Measurements from ENCODE around the gene DOCK1.

The DOCK1 gene

GRCh38 chr10:127091354-127091753 is 186.1 kb downstream of the DOCK1 start:
- Histone ChIP-seq H3K4me3 (ENCODE audit: low read length) (no peak overlapping the region), H3K36me3 (ENCODE audit: insufficient read depth, low read length) (no peaks in the 10 kb centered on the region), H2AFZ (ENCODE audit: low read depth, low read length) (no peak overlapping the region), H3K4me1 (ENCODE audit: insufficient read depth, low read length) (peaks cover 5% of the 10 kb centered on the region), H3K27me3 (ENCODE audit: insufficient read depth, low read length) (no peaks in the 10 kb centered on the region), H3K9me3 (ENCODE audit: low read length) (no peaks in the 10 kb centered on the region)

- peaks cover 3% of the 10 kb centered on the region for H3K36me3 ChIP-seq (ENCODE audit: insufficient read depth, low read length)
- H3K4me1 ChIP-seq (ENCODE audit: insufficient read depth, low read length): peaks cover 5% of the 10 kb centered on the region
- H2AFZ ChIP-seq (ENCODE audit: low read depth, low read length): no peak overlapping the region
- H3K27me3 ChIP-seq (ENCODE audit: insufficient read depth, low read length): no peaks in the 10 kb centered on the region
- H3K4me3 ChIP-seq (ENCODE audit: low read length): no peak overlapping the region
- no peaks in the 10 kb centered on the region for H3K9me3 ChIP-seq (ENCODE audit: low read length)
These were observed 187.7 kb downstream of the DOCK1 start for GRCh38 chr10:127092916-127093315.

GRCh38 chr10:127094984-127095383 is 189.8 kb downstream of the DOCK1 start:
- H3K4me3 ChIP-seq (ENCODE audit: low read length): no peak overlapping the region
- H3K4me1 ChIP-seq (ENCODE audit: insufficient read depth, low read length): peaks cover 3% of the 10 kb centered on the region
- H2AFZ ChIP-seq (ENCODE audit: low read depth, low read length): no peak overlapping the region
- no peaks in the 10 kb centered on the region for H3K9me3 ChIP-seq (ENCODE audit: low read length)
- H3K27me3 ChIP-seq (ENCODE audit: insufficient read depth, low read length): no peaks in the 10 kb centered on the region
- peaks cover 6% of the 10 kb centered on the region for H3K36me3 ChIP-seq (ENCODE audit: insufficient read depth, low read length)

- H3K36me3 ChIP-seq (ENCODE audit: insufficient read depth, low read length): peaks cover 8% of the 10 kb centered on the region
- H2AFZ ChIP-seq (ENCODE audit: low read depth, low read length): no peak overlapping the region
- no peaks in the 10 kb centered on the region for H3K27me3 ChIP-seq (ENCODE audit: insufficient read depth, low read length)
- no peaks in the 10 kb centered on the region for H3K9me3 ChIP-seq (ENCODE audit: low read length)
- H3K4me1 ChIP-seq (ENCODE audit: insufficient read depth, low read length): no peaks in the 10 kb centered on the region
- H3K4me3 ChIP-seq (ENCODE audit: low read length): no peak overlapping the region
These were observed 195.9 kb downstream of the DOCK1 start for GRCh38 chr10:127100983-127101615.

GRCh38 chr10:127102176-127102575 is 196.9 kb downstream of the DOCK1 start:
- H3K4me3 ChIP-seq (ENCODE audit: low read length): no peak overlapping the region
- H2AFZ ChIP-seq (ENCODE audit: low read depth, low read length): no peak overlapping the region
- no peaks in the 10 kb centered on the region for H3K27me3 ChIP-seq (ENCODE audit: insufficient read depth, low read length)
- H3K36me3 ChIP-seq (ENCODE audit: insufficient read depth, low read length): peaks cover 8% of the 10 kb centered on the region
- no peaks in the 10 kb centered on the region for H3K9me3 ChIP-seq (ENCODE audit: low read length)
- H3K4me1 ChIP-seq (ENCODE audit: insufficient read depth, low read length): no peaks in the 10 kb centered on the region

GRCh38 chr10:127115100-127115499 is 209.9 kb downstream of the DOCK1 start:
- Histone ChIP-seq H3K9me3 (ENCODE audit: low read length) (no peaks in the 10 kb centered on the region), H3K4me3 (ENCODE audit: low read length) (no peak overlapping the region), H3K36me3 (ENCODE audit: insufficient read depth, low read length) (peaks cover 22% of the 10 kb centered on the region), H3K4me1 (ENCODE audit: insufficient read depth, low read length) (no peaks in the 10 kb centered on the region), H3K27me3 (ENCODE audit: insufficient read depth, low read length) (no peaks in the 10 kb centered on the region), H2AFZ (ENCODE audit: low read depth, low read length) (no peak overlapping the region)

- no peak overlapping the region for H2AFZ ChIP-seq (ENCODE audit: low read depth, low read length)
- H3K27me3 ChIP-seq (ENCODE audit: insufficient read depth, low read length): no peaks in the 10 kb centered on the region
- H3K4me1 ChIP-seq (ENCODE audit: insufficient read depth, low read length): no peaks in the 10 kb centered on the region
- peaks cover 7% of the 10 kb centered on the region for H3K36me3 ChIP-seq (ENCODE audit: insufficient read depth, low read length)
- H3K4me3 ChIP-seq (ENCODE audit: low read length): no peak overlapping the region
- no peaks in the 10 kb centered on the region for H3K9me3 ChIP-seq (ENCODE audit: low read length)
These were observed 211.9 kb downstream of the DOCK1 start for GRCh38 chr10:127117125-127117524.

GRCh38 chr10:127118034-127118433 is 212.8 kb downstream of the DOCK1 start:
- no peak overlapping the region for H3K4me3 ChIP-seq (ENCODE audit: low read length)

GRCh38 chr10:127119936-127120335 is 214.7 kb downstream of the DOCK1 start:
- H2AFZ ChIP-seq (ENCODE audit: low read depth, low read length): no peak overlapping the region
- H3K4me1 ChIP-seq (ENCODE audit: insufficient read depth, low read length): no peaks in the 10 kb centered on the region
- H3K36me3 ChIP-seq (ENCODE audit: insufficient read depth, low read length): peaks cover 3% of the 10 kb centered on the region
- H3K9me3 ChIP-seq (ENCODE audit: low read length): no peaks in the 10 kb centered on the region
- H3K4me3 ChIP-seq (ENCODE audit: low read length): no peak overlapping the region
- H3K27me3 ChIP-seq (ENCODE audit: insufficient read depth, low read length): no peaks in the 10 kb centered on the region

More at GRCh38 chr10:127118034-127118433, 212.8 kb downstream of the DOCK1 start:
- Histone ChIP-seq H3K36me3 (ENCODE audit: insufficient read depth, low read length) (peaks cover 7% of the 10 kb centered on the region), H3K4me1 (ENCODE audit: insufficient read depth, low read length) (no peaks in the 10 kb centered on the region), H3K9me3 (ENCODE audit: low read length) (no peaks in the 10 kb centered on the region), H3K27me3 (ENCODE audit: insufficient read depth, low read length) (no peaks in the 10 kb centered on the region), H2AFZ (ENCODE audit: low read depth, low read length) (no peak overlapping the region)

GRCh38 chr10:127122831-127123230 is 217.6 kb downstream of the DOCK1 start:
- Histone ChIP-seq H3K4me1 (ENCODE audit: insufficient read depth, low read length) (no peaks in the 10 kb centered on the region), H2AFZ (ENCODE audit: low read depth, low read length) (no peak overlapping the region), H3K36me3 (ENCODE audit: insufficient read depth, low read length) (peaks cover 13% of the 10 kb centered on the region), H3K9me3 (ENCODE audit: low read length) (no peaks in the 10 kb centered on the region), H3K4me3 (ENCODE audit: low read length) (no peak overlapping the region), H3K27me3 (ENCODE audit: insufficient read depth, low read length) (no peaks in the 10 kb centered on the region)

GRCh38 chr10:127123626-127124025 is 218.4 kb downstream of the DOCK1 start:
- no peak overlapping the region for H3K4me3 ChIP-seq (ENCODE audit: low read length)
- no peaks in the 10 kb centered on the region for H3K4me1 ChIP-seq (ENCODE audit: insufficient read depth, low read length)
- no peaks in the 10 kb centered on the region for H3K9me3 ChIP-seq (ENCODE audit: low read length)
- peaks cover 14% of the 10 kb centered on the region for H3K36me3 ChIP-seq (ENCODE audit: insufficient read depth, low read length)
- H2AFZ ChIP-seq (ENCODE audit: low read depth, low read length): no peak overlapping the region
- no peaks in the 10 kb centered on the region for H3K27me3 ChIP-seq (ENCODE audit: insufficient read depth, low read length)

GRCh38 chr10:127125331-127125730 is 220.1 kb downstream of the DOCK1 start:
- Histone ChIP-seq H2AFZ (ENCODE audit: low read depth, low read length) (no peak overlapping the region), H3K4me3 (ENCODE audit: low read length) (no peak overlapping the region), H3K4me1 (ENCODE audit: insufficient read depth, low read length) (no peaks in the 10 kb centered on the region), H3K36me3 (ENCODE audit: insufficient read depth, low read length) (peaks cover 16% of the 10 kb centered on the region), H3K9me3 (ENCODE audit: low read length) (no peaks in the 10 kb centered on the region), H3K27me3 (ENCODE audit: insufficient read depth, low read length) (no peaks in the 10 kb centered on the region)

GRCh38 chr10:127127822-127128221 is 222.6 kb downstream of the DOCK1 start:
- Histone ChIP-seq H3K4me3 (ENCODE audit: low read length) (no peak overlapping the region), H3K9me3 (ENCODE audit: low read length) (no peaks in the 10 kb centered on the region), H3K36me3 (ENCODE audit: insufficient read depth, low read length) (peaks cover 21% of the 10 kb centered on the region), H3K27me3 (ENCODE audit: insufficient read depth, low read length) (no peaks in the 10 kb centered on the region), H2AFZ (ENCODE audit: low read depth, low read length) (no peak overlapping the region), H3K4me1 (ENCODE audit: insufficient read depth, low read length) (no peaks in the 10 kb centered on the region)

- Histone ChIP-seq H3K4me1 (ENCODE audit: insufficient read depth, low read length) (no peaks in the 10 kb centered on the region), H3K27me3 (ENCODE audit: insufficient read depth, low read length) (no peaks in the 10 kb centered on the region), H3K9me3 (ENCODE audit: low read length) (no peaks in the 10 kb centered on the region), H3K4me3 (ENCODE audit: low read length) (no peak overlapping the region), H3K36me3 (ENCODE audit: insufficient read depth, low read length) (peaks cover 21% of the 10 kb centered on the region), H2AFZ (ENCODE audit: low read depth, low read length) (no peak overlapping the region)
These were observed 223.9 kb downstream of the DOCK1 start for GRCh38 chr10:127129104-127129503.
